ENCODE measurements around the gene UBE2H. TPM values are rescaled to one million over a fixed set of nuclear protein-coding genes. Genes with fewer than 3 reads are reported as not detected.
"Not testable (repeated sequence)": the region's sequence is repeated elsewhere in the genome, so short reads cannot be mapped to it uniquely, and the experiment has no call there.

UBE2H gene
- total RNA-seq, 1 experiment from 2014 or later = 58.0 TPM

DNA sequence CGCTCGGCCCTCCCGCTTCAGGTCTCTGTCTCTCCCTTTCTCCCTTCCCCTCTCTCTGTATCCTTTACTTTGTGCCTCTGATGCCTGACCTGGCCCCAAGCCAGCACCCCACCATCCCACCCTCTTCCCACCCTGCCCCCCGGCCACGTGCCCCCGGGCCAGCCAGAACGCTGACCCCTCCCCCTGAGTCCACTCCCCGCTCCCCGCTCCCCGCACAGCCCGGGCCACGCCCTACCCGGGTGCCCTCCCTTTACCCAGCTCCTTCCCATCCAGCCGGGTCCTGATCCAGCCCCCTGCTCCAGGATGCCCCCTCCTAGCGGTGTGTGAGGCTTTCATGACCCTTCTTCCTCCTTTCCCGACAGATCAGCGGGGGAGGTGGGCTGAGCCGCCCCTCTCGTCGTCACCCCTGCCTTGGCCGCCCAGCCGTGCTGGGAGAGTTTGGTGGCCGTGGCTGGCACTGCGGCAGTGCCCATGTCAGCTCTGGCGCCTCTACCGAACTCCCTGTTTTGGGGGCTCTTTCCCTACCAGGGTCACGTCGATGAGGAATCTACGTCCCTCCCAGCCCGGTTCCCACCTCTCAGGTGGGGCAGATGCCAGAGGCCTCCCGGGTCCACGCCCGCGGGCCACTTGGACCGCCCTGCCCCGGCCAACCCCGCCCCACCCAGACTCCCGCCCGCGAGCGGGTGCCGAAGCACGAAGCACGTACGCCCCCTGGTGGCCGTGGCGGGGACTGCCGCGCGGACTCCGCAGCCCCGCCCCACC is 127.4 kb downstream of the UBE2H start:
- Histone ChIP-seq H3K27ac (ENCODE audit: low read length) (peak overlapping the region; percentile 81), H3K9me3 (ENCODE audit: control insufficient read depth, insufficient read depth, low read depth, low read length) (no peaks in the 10 kb centered on the region), H3K4me1 (ENCODE audit: control insufficient read depth, insufficient read depth, low read length) (peaks cover 7% of the 10 kb centered on the region; the same call in 1 of the 2 replicates), H3K27me3 (ENCODE audit: control insufficient read depth, insufficient read depth, low read length) (no peaks in the 10 kb centered on the region), H3K36me3 (ENCODE audit: control insufficient read depth, insufficient read depth, low read length) (no peaks in the 10 kb centered on the region), H3K4me3 (ENCODE audit: low read depth in 2 of 2, low read length in 2 of 2) (peak overlapping the region; percentile 70 to 74)
- TF ChIP-seq, protein P1, sequence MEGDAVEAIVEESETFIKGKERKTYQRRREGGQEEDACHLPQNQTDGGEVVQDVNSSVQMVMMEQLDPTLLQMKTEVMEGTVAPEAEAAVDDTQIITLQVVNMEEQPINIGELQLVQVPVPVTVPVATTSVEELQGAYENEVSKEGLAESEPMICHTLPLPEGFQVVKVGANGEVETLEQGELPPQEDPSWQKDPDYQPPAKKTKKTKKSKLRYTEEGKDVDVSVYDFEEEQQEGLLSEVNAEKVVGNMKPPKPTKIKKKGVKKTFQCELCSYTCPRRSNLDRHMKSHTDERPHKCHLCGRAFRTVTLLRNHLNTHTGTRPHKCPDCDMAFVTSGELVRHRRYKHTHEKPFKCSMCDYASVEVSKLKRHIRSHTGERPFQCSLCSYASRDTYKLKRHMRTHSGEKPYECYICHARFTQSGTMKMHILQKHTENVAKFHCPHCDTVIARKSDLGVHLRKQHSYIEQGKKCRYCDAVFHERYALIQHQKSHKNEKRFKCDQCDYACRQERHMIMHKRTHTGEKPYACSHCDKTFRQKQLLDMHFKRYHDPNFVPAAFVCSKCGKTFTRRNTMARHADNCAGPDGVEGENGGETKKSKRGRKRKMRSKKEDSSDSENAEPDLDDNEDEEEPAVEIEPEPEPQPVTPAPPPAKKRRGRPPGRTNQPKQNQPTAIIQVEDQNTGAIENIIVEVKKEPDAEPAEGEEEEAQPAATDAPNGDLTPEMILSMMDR (IDR thresholded peaks at IDR 0.05) = peak; percentile 92
- TF ChIP-seq POLR2AphosphoS5 (IDR thresholded peaks at IDR 0.05; ENCODE audit: low read depth, low read length) (no peak), REST (IDR thresholded peaks at IDR 0.05; ENCODE audit: insufficient read depth in 1 of 2, low read depth in 2 of 2, low read length in 1 of 2) (0 out of 4 replicates have a peak, but pooled peaks of 1 of the 2 experiments have one; percentile 31), TCF7L2 (IDR thresholded peaks at IDR 0.05; ENCODE audit: low read depth, low read length) (no peak), SIN3A (IDR thresholded peaks at IDR 0.05; ENCODE audit: borderline replicate concordance, insufficient read depth, low read depth, low read length) (0 out of 2 replicates have a peak, but pooled peaks have one; percentile 44)
- BruUV-seq (replicated peaks) = no TSS peak
- intact Hi-C loops (cut with micrococcal nuclease; ENCODE audit: unreplicated experiment) (loop anchor here (1.0 kb wide), 1 partner anchor 161 kb away; no protein-coding TSS in a partner anchor), in situ Hi-C loops (cut with HindIII; ENCODE audit: low pct_unique_long_range_greater_than_20kb, low sequenced_read_pairs) (no loop called here)
- POLR2A ChIA-PET = no interaction called here
- peak; percentile 62 for DNase-seq (ENCODE audit: low read depth, low spot score)
- peak; percentile 90 for ATAC-seq
- CTCF ChIA-PET = interaction anchor here (0.5 to 1.3 kb wide), 18 partner anchors 58 to 462 kb away, joined by 3 to 12 read pairs (median 4); no protein-coding TSS in a partner anchor

GRCh38 chr7:129824291-129825208 is 128.2 kb downstream of the UBE2H start:
- in situ Hi-C loops (cut with HindIII; ENCODE audit: low pct_unique_long_range_greater_than_20kb, low sequenced_read_pairs) (no loop called here), intact Hi-C loops (cut with micrococcal nuclease; ENCODE audit: unreplicated experiment) (loop anchor here (1.0 kb wide), 1 partner anchor 160 kb away; no protein-coding TSS in a partner anchor)
- Histone ChIP-seq H3K9me3 (ENCODE audit: control insufficient read depth, insufficient read depth, low read depth, low read length) (no peaks in the 10 kb centered on the region), H3K4me1 (ENCODE audit: control insufficient read depth, insufficient read depth, low read length) (0 out of 2 replicates have a peak, but pooled peaks cover 2% of the 10 kb centered on the region), H3K4me3 (ENCODE audit: low read depth in 2 of 2, low read length in 2 of 2) (peak overlapping the region; percentile 70 to 74), H3K27ac (ENCODE audit: low read length) (peak overlapping the region; percentile 81), H3K27me3 (ENCODE audit: control insufficient read depth, insufficient read depth, low read length) (no peaks in the 10 kb centered on the region), H3K36me3 (ENCODE audit: control insufficient read depth, insufficient read depth, low read length) (no peaks in the 10 kb centered on the region)
- peak; percentile 82 for ATAC-seq
- CTCF ChIA-PET = interaction anchor here (0.5 to 1.3 kb wide), 13 partner anchors 63 to 461 kb away, joined by 3 to 12 read pairs (median 4); no protein-coding TSS in a partner anchor
- DNase-seq (ENCODE audit: low read depth, low spot score) = peak; percentile 62
- POLR2A ChIA-PET = interaction anchor here (0.6 kb wide), 1 partner anchor 180 kb away, joined by 5 read pairs; no protein-coding TSS in a partner anchor
- TF ChIP-seq SIN3A (IDR thresholded peaks at IDR 0.05; ENCODE audit: borderline replicate concordance, insufficient read depth, low read depth, low read length) (0 out of 2 replicates have a peak, but pooled peaks have one; percentile 20), REST (IDR thresholded peaks at IDR 0.05; ENCODE audit: insufficient read depth in 1 of 2, low read depth in 2 of 2, low read length in 1 of 2) (no peak)
- BruUV-seq (replicated peaks) = no TSS peak

GRCh38 chr7:129823143-129823542 is 129.6 kb downstream of the UBE2H start:
- in situ Hi-C loops (cut with HindIII; ENCODE audit: low pct_unique_long_range_greater_than_20kb, low sequenced_read_pairs); H3K27me3 ChIP-seq (ENCODE audit: control insufficient read depth, insufficient read depth, low read length); H3K27ac ChIP-seq (ENCODE audit: low read length); DNase-seq (ENCODE audit: low read depth, low spot score); intact Hi-C loops (cut with micrococcal nuclease; ENCODE audit: unreplicated experiment); H3K4me1 ChIP-seq (ENCODE audit: control insufficient read depth, insufficient read depth, low read length); H3K36me3 ChIP-seq (ENCODE audit: control insufficient read depth, insufficient read depth, low read length); H3K4me3 ChIP-seq (ENCODE audit: low read depth in 2 of 2, low read length in 2 of 2); ATAC-seq; BruUV-seq (replicated peaks); H3K9me3 ChIP-seq (ENCODE audit: control insufficient read depth, insufficient read depth, low read depth, low read length): not testable (repeated sequence)
- POLR2A ChIA-PET = interaction anchor here (0.6 kb wide), 1 partner anchor 222 kb away, joined by 11 read pairs; no protein-coding TSS in a partner anchor
- CTCF ChIA-PET = interaction anchor here (0.6 to 0.7 kb wide), 2 partner anchors 24 to 132 kb away, joined by 3 to 4 read pairs; no protein-coding TSS in a partner anchor

Measured in Panc1 (cell line).